IMR-90 (cell line): Measurements from ENCODE around the gene PSMA4. TPM values are rescaled to one million over a fixed set of nuclear protein-coding genes. Genes with fewer than 3 reads are reported as not detected.
"Not testable (repeated sequence)": the region's sequence is repeated elsewhere in the genome, so short reads cannot be mapped to it uniquely, and the experiment has no call there.

Experiments used
- ATAC-seq: fragments of 200-7000 bp; cut with Tn5 transposase; 2 replicates; pipeline ENCODE4 v1.9.1; 2020; ENCODE audit warnings: low read depth, mild to moderate bottlenecking, moderate library complexity
- BruUV-seq: library from RNA; stranded (reverse); fragments of 400-500 nt; replicated peaks from 2 replicates; lab custom pipeline; 2021; lab: Mats Ljungman, UMichigan
- CTCF ChIA-PET: fragments of 300-600 bp; formaldehyde crosslinking; extraction: SDS; loops from one replicate; lab custom pipeline; 2021; ENCODE audit warnings: antibody characterized with exemption; lab: Yijun Ruan, JAX
- POLR2A ChIA-PET: fragments of 300-600 bp; sonication (Branson Sonifier 250); formaldehyde crosslinking; loops from one replicate; lab custom pipeline; 2022; ENCODE audit warnings: antibody characterized with exemption; ENCODE audit not compliant: unreplicated experiment; lab: Charles Lee
- DNase-seq: peaks from one replicate; pipeline ENCODE4 v3.0.0; 2013
- H2AFZ ChIP-seq: replicated peaks from 2 replicates; pipeline ENCODE3; 2013; ENCODE audit warnings: low read length, mild to moderate bottlenecking; ENCODE audit not compliant: poor library complexity
- H2AK5ac ChIP-seq: 2 replicates; pipeline ENCODE4 v1.6.1; 2013; ENCODE audit warnings: low read depth, low read length, inconsistent platforms
- H2AK9ac ChIP-seq: replicated peaks from 2 replicates; pipeline ENCODE3; 2013; ENCODE audit warnings: mild to moderate bottlenecking, low read depth, low read length, moderate library complexity; ENCODE audit not compliant: poor library complexity
- H2BK120ac ChIP-seq: 2 replicates; pipeline ENCODE4 v1.6.1; 2013; ENCODE audit warnings: low read depth, low read length, inconsistent platforms
- H2BK15ac ChIP-seq: 3 replicates; pipeline ENCODE4 v1.6.1; 2013; ENCODE audit warnings: low read depth, low read length, inconsistent platforms
- H2BK20ac ChIP-seq: 2 replicates; pipeline ENCODE4 v1.6.1; 2013; ENCODE audit warnings: low read depth, mild to moderate bottlenecking, inconsistent platforms, low read length, moderate library complexity
- H2BK5ac ChIP-seq: 2 replicates; pipeline ENCODE4 v1.6.1; 2013; ENCODE audit warnings: mild to moderate bottlenecking, low read depth, low read length, inconsistent platforms; ENCODE audit not compliant: poor library complexity, severe bottlenecking
- H3K14ac ChIP-seq: replicated peaks from 2 replicates; pipeline ENCODE4 v1.6.1; 2013; ENCODE audit warnings: low read depth, low read length, inconsistent platforms
- H3K18ac ChIP-seq: 2 replicates; pipeline ENCODE4 v1.6.1; 2013; ENCODE audit warnings: low read depth, low read length, control low read depth
- H3K23ac ChIP-seq: 2 replicates; pipeline ENCODE4 v1.6.1; 2013; ENCODE audit warnings: low read depth, low read length, inconsistent platforms
- H3K27ac ChIP-seq: 2 replicates; pipeline ENCODE4 v1.5.1; 2013; ENCODE audit warnings: mild to moderate bottlenecking, control low read depth, low read length; ENCODE audit not compliant: insufficient read depth
- H3K27me3 ChIP-seq: 2 replicates; pipeline ENCODE4 v1.6.1; 2013; ENCODE audit warnings: low read length; ENCODE audit not compliant: control insufficient read depth, insufficient read depth
- H3K36me3 ChIP-seq: 2 replicates; pipeline ENCODE4 v1.6.1; 2013; ENCODE audit warnings: low read length, mixed read lengths; ENCODE audit not compliant: control insufficient read depth, insufficient read depth
- H3K4ac ChIP-seq: 2 replicates; pipeline ENCODE4 v1.6.1; 2013; ENCODE audit warnings: low read depth, low read length, inconsistent platforms
- H3K4me1 ChIP-seq: 2 replicates; pipeline ENCODE4 v1.6.1; 2013; ENCODE audit warnings: low read length, mixed read lengths; ENCODE audit not compliant: control insufficient read depth, insufficient read depth
- H3K4me2 ChIP-seq: 2 replicates; pipeline ENCODE4 v1.6.1; 2013; ENCODE audit warnings: low read depth, mild to moderate bottlenecking, control low read depth, low read length, moderate library complexity
- H3K4me3 ChIP-seq: 2 replicates; pipeline ENCODE4 v1.5.1; 2013; ENCODE audit warnings: low read depth, mild to moderate bottlenecking, control low read depth, low read length, moderate library complexity; ENCODE audit not compliant: insufficient read depth
- H3K56ac ChIP-seq: 2 replicates; pipeline ENCODE4 v1.6.1; 2013; ENCODE audit warnings: low read length, inconsistent platforms; ENCODE audit not compliant: insufficient read depth; ENCODE audit errors: extremely low read depth
- H3K79me1 ChIP-seq, 2 experiments: 2 replicates each; pipeline ENCODE4 v1.6.1; 2013; ENCODE audit warnings: low read length in 2 of 2, inconsistent platforms in 1 of 2, low read depth in 1 of 2
- H3K9ac ChIP-seq: 2 replicates; pipeline ENCODE4 v1.6.1; 2013; ENCODE audit warnings: low read depth, low read length, control low read depth
- H3K9me1 ChIP-seq: 2 replicates; pipeline ENCODE4 v1.6.1; 2013; ENCODE audit warnings: low read length, inconsistent platforms; ENCODE audit not compliant: insufficient read depth
- H3K9me3 ChIP-seq: 2 replicates; pipeline ENCODE4 v1.6.1; 2013; ENCODE audit warnings: low read length; ENCODE audit not compliant: control insufficient read depth, insufficient read depth
- H4K20me1 ChIP-seq: 2 replicates; pipeline ENCODE4 v1.6.1; 2013; ENCODE audit warnings: low read length, inconsistent platforms; ENCODE audit not compliant: insufficient read depth
- H4K5ac ChIP-seq: 2 replicates; pipeline ENCODE4 v1.6.1; 2013; ENCODE audit warnings: mild to moderate bottlenecking, low read depth, low read length, control low read depth
- H4K8ac ChIP-seq, 2 experiments: 2 replicates each; pipeline ENCODE4 v1.6.1; 2013; ENCODE audit warnings: low read depth in 2 of 2, low read length in 2 of 2, control low read depth in 1 of 2, inconsistent platforms in 1 of 2
- H4K91ac ChIP-seq: 2 replicates; pipeline ENCODE4 v1.6.1; 2013; ENCODE audit warnings: low read depth, low read length, inconsistent platforms; ENCODE audit not compliant: insufficient read depth
- WGBS, 2 experiments: methylation state at CpG; one replicate each; pipeline versions ENCODE4 v1.1.5 to v1.1.7; 2013; ENCODE audit warnings: missing lambda C conversion rate in 2 of 2; ENCODE audit not compliant: insufficient read length in 1 of 2; ENCODE audit errors: extremely low coverage in 2 of 2; 5-methylcytosine and 5-hydroxymethylcytosine counted together
- dilution Hi-C: fragments of 300-500 bp; cut with HindIII; formaldehyde crosslinking; loops from one replicate; pipeline ENCODE4 v1.14.3; 2018; ENCODE audit warnings: low sequenced_read_pairs; ENCODE audit not compliant: unreplicated experiment
- in situ Hi-C: fragments of 300-500 bp; cut with MboI; formaldehyde crosslinking; loops from 3 replicates; pipeline ENCODE4 v1.14.3; 2019; ENCODE audit warnings: low sequenced_read_pairs, inconsistent platforms, mixed read lengths
- intact Hi-C: fragments of 100-400 bp; cut with micrococcal nuclease; formaldehyde crosslinking; loops from 2 replicates; pipeline ENCODE4 v1.10.0; 2022
- polyA plus RNA-seq, 3 experiments: library from polyadenylated mRNA; depleted of rRNA; stranded (reverse); fragments of >200 nt; gene quantifications; 2 replicates each; pipeline ENCODE4 v1.2.3, GENCODE V29; 2012; ENCODE audit warnings: low replicate concordance in 1 of 3
- total RNA-seq: library from RNA; depleted of rRNA; stranded (reverse); fragments of >200 nt; gene quantifications from 2 replicates; pipeline ENCODE4 v1.2.3, GENCODE V29; 2012

Gene PSMA4
- total and polyA plus RNA-seq, 2 of the 4 experiments (the other 2 are of a cell fraction), result 208 to 239 TPM

GRCh38 chr15:78520035-78520434 lies 20.2 kb upstream of the PSMA4 start:
- whole genome bisulfite sequencing, 2 experiments, result 100% methylated on average over 1 of the region's 3 CpGs; no CpG with 5 or more reads in 1 of the 2 experiments
- H3K9ac ChIP-seq, H3K79me1 ChIP-seq, CTCF ChIA-PET, dilution Hi-C loops, BruUV-seq, H4K8ac ChIP-seq, H3K27me3 ChIP-seq, H2AK9ac ChIP-seq, H2AFZ ChIP-seq, H3K23ac ChIP-seq, H2BK120ac ChIP-seq, H3K36me3 ChIP-seq, H2AK5ac ChIP-seq, H2BK15ac ChIP-seq, H2BK5ac ChIP-seq, H2BK20ac ChIP-seq, H3K4me2 ChIP-seq, POLR2A ChIA-PET, H3K56ac ChIP-seq, H3K4me1 ChIP-seq, H4K91ac ChIP-seq, H3K9me1 ChIP-seq, H3K18ac ChIP-seq, H3K9me3 ChIP-seq, H3K4me3 ChIP-seq, H3K4ac ChIP-seq, intact Hi-C loops, ATAC-seq, H3K14ac ChIP-seq, in situ Hi-C loops, H3K27ac ChIP-seq, H4K20me1 ChIP-seq, H4K5ac ChIP-seq, DNase-seq: not testable (repeated sequence)
